Smooth muscle cell (in vitro differentiated cells): ENCODE results near the gene ALG9. TPM values are rescaled to one million over a fixed set of nuclear protein-coding genes. Genes with fewer than 3 reads are reported as not detected.

Source experiments
- DNase-seq: peaks from one replicate; lab custom pipeline; 2025; ENCODE audit not compliant: unreplicated experiment; lab: John Stamatoyannopoulos, UW
- H2AFZ ChIP-seq: fragments of 200-600 bp; sonication (generic); 2 replicates; pipeline ENCODE4 v1.6.0; 2016; ENCODE audit warnings: antibody characterized with exemption, low read depth, mild to moderate bottlenecking
- H3F3A ChIP-seq: fragments of 200-600 bp; sonication (generic); 2 replicates; pipeline ENCODE4 v1.6.0; 2017; ENCODE audit warnings: antibody characterized with exemption, low read depth
- H3K27ac ChIP-seq: fragments of 200-600 bp; sonication (generic); 2 replicates; pipeline ENCODE4 v1.5.1; 2016; ENCODE audit warnings: low read depth, mild to moderate bottlenecking
- H3K27me3 ChIP-seq: fragments of 200-600 bp; sonication (generic); 2 replicates; pipeline ENCODE4 v1.6.1; 2016; ENCODE audit warnings: low read depth, mild to moderate bottlenecking
- H3K36me3 ChIP-seq: fragments of 200-600 bp; sonication (generic); 2 replicates; pipeline ENCODE4 v1.5.1; 2016; ENCODE audit warnings: low read depth
- H3K4me1 ChIP-seq: fragments of 200-600 bp; sonication (generic); 2 replicates; pipeline ENCODE4 v1.5.1; 2016; ENCODE audit warnings: low read depth
- H3K4me2 ChIP-seq: fragments of 200-600 bp; sonication (generic); 2 replicates; pipeline ENCODE4 v1.6.0; 2016; ENCODE audit warnings: mild to moderate bottlenecking
- H3K4me3 ChIP-seq: fragments of 200-600 bp; sonication (generic); 2 replicates; pipeline ENCODE4 v1.5.1; 2016; ENCODE audit warnings: mild to moderate bottlenecking
- H3K79me2 ChIP-seq: fragments of 200-600 bp; sonication (generic); 2 replicates; pipeline ENCODE4 v1.6.0; 2016; ENCODE audit warnings: low read depth, mild to moderate bottlenecking
- H3K9ac ChIP-seq: fragments of 200-600 bp; sonication (generic); 2 replicates; pipeline ENCODE4 v1.6.0; 2016; ENCODE audit warnings: low read depth
- H3K9me3 ChIP-seq: fragments of 200-600 bp; sonication (generic); replicated peaks from 2 replicates; pipeline ENCODE4 v1.5.1; 2016; ENCODE audit warnings: low read depth
- H4K20me1 ChIP-seq: fragments of 200-600 bp; sonication (generic); 2 replicates; pipeline ENCODE4 v1.6.0; 2016; ENCODE audit warnings: low read depth
- CTCF ChIP-seq: fragments of 200-600 bp; sonication (generic); IDR thresholded peaks from 2 replicates; pipeline ENCODE4 v1.5.1; 2017; ENCODE audit warnings: borderline replicate concordance, mild to moderate bottlenecking, antibody characterized with exemption; ENCODE audit not compliant: insufficient read depth, poor library complexity, severe bottlenecking
- WGBS: methylation state at CpG from one replicate; pipeline ENCODE4 v1.1.7; 2016; ENCODE audit warnings: low lambda C conversion rate; 5-methylcytosine and 5-hydroxymethylcytosine counted together
- polyA plus RNA-seq: library from polyadenylated mRNA; unstranded; fragments of >200 nt; fragmentation: Nextera tagmentation; extraction: Ambion mirVana; gene quantifications from 2 replicates; pipeline ENCODE4 v1.2.1, GENCODE V29; 2016
- total RNA-seq: library from RNA; depleted of rRNA; stranded (reverse); fragments of >200 nt; gene quantifications from 2 replicates; pipeline ENCODE4 v1.2.3, GENCODE V29; 2014

ALG9 gene
- total and polyA plus RNA-seq, 2 experiments from 2014 or later: 70.5 to 116 TPM

- no peak for TF ChIP-seq CTCF
- H3K4me3 ChIP-seq: no peak overlapping the region
- H3K36me3 ChIP-seq: no peaks in the 10 kb centered on the region
- no peaks in the 10 kb centered on the region for H3K79me2 ChIP-seq
- H3K9ac ChIP-seq: no peak overlapping the region
- H4K20me1 ChIP-seq: no peaks in the 10 kb centered on the region
- H2AFZ ChIP-seq: peak overlapping the region; percentile 77
- peaks cover 4% of the 10 kb centered on the region for H3K4me1 ChIP-seq
- no peak overlapping the region for H3K27ac ChIP-seq
- H3F3A ChIP-seq: no peaks in the 10 kb centered on the region
- H3K9me3 ChIP-seq: no peaks in the 10 kb centered on the region
- DNase-seq: no peak
- no peaks in the 10 kb centered on the region for H3K27me3 ChIP-seq
- 94% methylated on average over 3 of the region's 3 CpGs for WGBS
- H3K4me2 ChIP-seq: no peak overlapping the region
These were observed 46.4 kb upstream of the ALG9 start for GRCh38 chr11:111917788-111918187.

- Histone ChIP-seq H2AFZ (no peak overlapping the region), H4K20me1 (no peaks in the 10 kb centered on the region), H3K79me2 (no peaks in the 10 kb centered on the region), H3K27ac (no peak overlapping the region), H3K4me1 (peaks cover 3% of the 10 kb centered on the region), H3K9me3 (no peaks in the 10 kb centered on the region), H3K4me3 (no peak overlapping the region), H3K36me3 (no peaks in the 10 kb centered on the region), H3K9ac (no peak overlapping the region), H3F3A (no peaks in the 10 kb centered on the region), H3K27me3 (no peaks in the 10 kb centered on the region), H3K4me2 (no peak overlapping the region)
- TF ChIP-seq CTCF: no peak
- 94% methylated on average over 2 of the region's 2 CpGs for WGBS
- DNase-seq: no peak
These were observed 45.9 kb upstream of the ALG9 start for GRCh38 chr11:111917312-111917711.

GRCh38 chr11:111916768-111917167 lies 45.4 kb upstream of the ALG9 start:
- 100% methylated on average over 1 of the region's 1 CpG for WGBS
- no peak overlapping the region for H3K9ac ChIP-seq
- peaks cover 8% of the 10 kb centered on the region for H3K4me1 ChIP-seq
- no peaks in the 10 kb centered on the region for H3F3A ChIP-seq
- no peaks in the 10 kb centered on the region for H3K9me3 ChIP-seq
- H3K4me2 ChIP-seq: no peak overlapping the region
- no peak for DNase-seq
- no peak overlapping the region for H3K27ac ChIP-seq
- no peak for TF ChIP-seq CTCF
- no peaks in the 10 kb centered on the region for H3K36me3 ChIP-seq
- H3K79me2 ChIP-seq: no peaks in the 10 kb centered on the region
- no peaks in the 10 kb centered on the region for H4K20me1 ChIP-seq
- H2AFZ ChIP-seq: no peak overlapping the region
- H3K27me3 ChIP-seq: no peaks in the 10 kb centered on the region
- H3K4me3 ChIP-seq: no peak overlapping the region

- no peaks in the 10 kb centered on the region for H3K9me3 ChIP-seq
- TF ChIP-seq CTCF: no peak
- no peak overlapping the region for H3K9ac ChIP-seq
- no peaks in the 10 kb centered on the region for H4K20me1 ChIP-seq
- no peaks in the 10 kb centered on the region for H3K27me3 ChIP-seq
- H3K36me3 ChIP-seq: no peaks in the 10 kb centered on the region
- H3K4me1 ChIP-seq: peaks cover 9% of the 10 kb centered on the region
- no peak for DNase-seq
- H2AFZ ChIP-seq: no peak overlapping the region
- H3F3A ChIP-seq: no peaks in the 10 kb centered on the region
- WGBS: 66% methylated on average over 4 of the region's 4 CpGs
- no peak overlapping the region for H3K4me3 ChIP-seq
- H3K27ac ChIP-seq: no peak overlapping the region
- no peak overlapping the region for H3K4me2 ChIP-seq
- no peaks in the 10 kb centered on the region for H3K79me2 ChIP-seq
These were observed 42.6 kb upstream of the ALG9 start for GRCh38 chr11:111913997-111914396.
